HG02623 (cell line): Measurements from ENCODE around the gene EEF1A2.

Source experiments
- ATAC-seq: cut with Tn5 transposase; IDR thresholded peaks from one replicate; pipeline ENCODE4 v1.9.1; 2021; ENCODE audit warnings: moderate library complexity; ENCODE audit not compliant: unreplicated experiment

EEF1A2 gene

DNA sequence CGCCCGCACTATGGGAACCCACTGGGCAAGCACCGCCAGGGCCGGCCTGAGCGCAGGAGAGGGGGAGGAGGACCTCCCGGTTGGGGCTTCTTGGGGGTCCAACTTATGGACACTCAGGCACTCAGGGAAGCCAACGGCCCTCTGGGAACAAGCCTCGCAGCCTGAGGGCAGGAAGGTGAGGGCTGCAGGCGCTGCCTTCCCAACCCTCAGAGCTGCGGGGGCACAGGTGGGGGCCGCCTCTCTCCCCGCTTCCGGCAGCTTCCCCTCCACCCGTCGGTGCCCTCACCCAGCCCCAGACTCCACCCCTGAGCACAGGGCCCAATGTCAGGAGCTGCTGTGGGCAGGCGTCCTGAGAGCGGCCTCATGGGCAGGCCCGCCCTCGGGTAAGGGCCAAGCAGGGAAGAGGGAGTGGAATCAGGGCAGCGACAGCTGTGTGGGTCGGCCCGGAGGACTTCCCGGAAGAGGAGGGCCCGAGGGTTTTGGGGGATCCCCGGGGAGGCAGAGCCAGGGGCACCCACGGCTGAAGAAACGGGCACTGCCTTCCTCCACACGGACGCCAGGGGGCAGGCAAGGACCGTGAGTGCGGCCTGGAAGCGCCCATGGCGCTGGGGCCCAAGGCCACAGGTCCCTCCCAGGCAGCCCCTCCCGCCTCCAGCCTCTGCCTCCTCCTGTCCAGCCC, 38.8 kb upstream of the EEF1A2 start:
- ATAC-seq, result peak; percentile 79

GRCh38 chr20:63536997-63537524, 38.2 kb upstream of the EEF1A2 start, which contains the start of gene PTK6:
TSS of gene PTK6 (minus strand) at chr20:63537376. CDS start at chr20:63537314, 62 bp downstream.
- no peak for ATAC-seq

GRCh38 chr20:63536241-63536977, 37.5 kb upstream of the EEF1A2 start:
- no peak for ATAC-seq

- no peak for ATAC-seq
Observed at GRCh38 chr20:63534831-63535651, 36.2 kb upstream of the EEF1A2 start.

DNA sequence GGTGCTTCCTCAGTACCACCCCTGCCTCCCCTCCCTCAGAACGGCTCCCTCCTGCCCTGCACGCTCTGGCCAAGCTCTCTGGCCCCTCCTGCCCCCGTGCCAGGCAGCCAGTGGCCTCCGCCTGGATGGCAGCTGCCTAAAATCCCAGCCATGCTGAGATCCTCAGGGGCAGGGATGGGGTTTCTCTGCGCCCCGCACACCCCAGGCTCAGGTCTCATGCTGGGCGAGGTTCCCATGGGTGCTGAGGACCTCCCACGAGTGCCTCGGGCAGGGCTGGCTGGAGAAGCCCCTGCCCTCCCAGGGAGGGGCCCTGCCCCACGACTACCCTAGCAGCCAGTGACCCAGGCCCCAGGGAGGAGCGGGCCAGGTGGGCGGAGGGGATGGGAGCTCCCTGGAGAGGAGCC, 35.5 kb upstream of the EEF1A2 start:
- ATAC-seq, result no peak

- no peak for ATAC-seq
Observed at GRCh38 chr20:63533871-63534393, 35.0 kb upstream of the EEF1A2 start.

DNA sequence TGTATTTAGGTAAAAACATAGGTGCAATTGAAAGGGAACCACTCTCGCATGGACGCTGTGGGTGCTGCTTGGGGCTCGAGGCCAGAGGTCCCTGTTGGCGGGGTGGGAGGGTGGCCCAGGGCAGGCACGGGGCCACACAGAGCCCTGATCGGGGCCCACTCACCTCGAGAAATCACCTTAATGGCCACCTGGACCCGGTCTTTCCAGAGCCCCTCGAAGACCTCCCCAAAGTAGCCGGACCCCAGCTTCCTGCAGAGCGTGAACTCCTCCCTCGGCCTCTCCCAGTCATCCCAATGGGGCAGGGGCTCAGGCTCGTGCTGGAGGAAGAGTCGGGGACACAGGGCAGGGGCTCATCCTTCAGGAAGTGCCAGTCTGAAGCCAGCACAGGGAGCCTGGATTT, 34.5 kb upstream of the EEF1A2 start:
- ATAC-seq, result no peak

GRCh38 chr20:63532449-63532971, 33.6 kb upstream of the EEF1A2 start:
- ATAC-seq, result no peak

GRCh38 chr20:63531686-63532448, 33.0 kb upstream of the EEF1A2 start:
- ATAC-seq, result no peak

DNA sequence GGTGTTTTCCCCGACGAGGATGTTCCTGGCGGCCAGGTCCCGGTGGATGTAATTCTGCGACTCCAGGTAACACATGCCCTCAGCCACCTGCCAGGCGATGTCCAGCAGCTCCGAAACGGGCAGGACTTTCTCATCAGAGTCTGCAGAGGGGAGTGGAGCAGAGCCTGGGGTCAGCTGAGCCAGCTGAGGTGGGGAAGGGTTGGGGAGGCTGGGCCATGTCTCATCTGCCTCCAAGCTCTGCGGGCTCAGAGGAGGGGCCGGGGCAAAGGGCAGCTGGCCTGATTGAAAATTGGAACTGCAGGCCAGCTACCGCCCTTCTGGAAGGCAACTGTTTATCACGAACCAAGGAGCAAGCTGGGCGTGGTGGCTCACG, 31.9 kb upstream of the EEF1A2 start:
- ATAC-seq, result no peak

DNA sequence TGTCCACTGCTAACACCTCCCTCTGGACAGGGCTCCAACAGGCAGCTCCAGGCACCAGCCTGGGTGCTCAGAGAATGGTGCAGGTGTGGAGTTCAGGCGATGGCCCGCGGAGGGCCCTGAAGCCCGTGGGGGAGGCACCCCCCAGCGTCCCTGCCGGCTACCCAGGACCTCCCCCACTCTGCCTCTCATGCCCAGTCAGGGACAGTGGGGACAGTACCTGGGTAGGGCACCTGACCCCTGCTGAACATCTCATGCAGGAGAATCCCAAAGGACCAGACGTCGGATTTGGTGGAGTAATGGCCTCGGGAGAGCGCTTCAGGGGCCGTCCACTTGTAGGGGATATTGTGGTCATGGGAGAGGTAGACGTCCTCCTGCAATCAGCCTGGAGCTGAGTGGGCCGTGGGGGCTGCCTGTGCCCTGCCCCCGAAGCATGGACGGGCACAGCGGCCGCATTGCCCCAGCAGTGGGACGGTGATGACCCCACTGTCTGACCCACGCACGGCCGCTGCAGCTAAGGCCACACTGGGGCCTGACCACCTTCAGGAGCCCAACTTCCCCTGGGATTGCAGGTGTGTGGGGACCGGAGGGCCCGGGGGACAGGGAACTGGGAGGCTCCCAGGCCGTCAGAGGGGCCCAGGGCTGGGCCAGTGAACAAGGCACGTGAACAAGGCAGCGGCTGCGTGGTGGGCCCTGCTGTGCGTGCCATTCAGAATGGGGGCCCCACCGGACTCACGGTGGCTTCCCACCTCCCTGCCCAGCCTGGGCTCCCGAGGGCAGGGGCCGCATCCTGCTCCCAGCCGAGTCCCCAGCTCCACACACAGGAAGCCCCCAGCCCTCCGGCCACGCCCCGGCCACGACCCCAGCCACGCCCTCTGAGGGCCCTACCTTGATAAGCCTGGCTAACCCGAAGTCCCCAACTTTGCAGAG, 31.2 kb upstream of the EEF1A2 start:
- ATAC-seq, result no peak

DNA sequence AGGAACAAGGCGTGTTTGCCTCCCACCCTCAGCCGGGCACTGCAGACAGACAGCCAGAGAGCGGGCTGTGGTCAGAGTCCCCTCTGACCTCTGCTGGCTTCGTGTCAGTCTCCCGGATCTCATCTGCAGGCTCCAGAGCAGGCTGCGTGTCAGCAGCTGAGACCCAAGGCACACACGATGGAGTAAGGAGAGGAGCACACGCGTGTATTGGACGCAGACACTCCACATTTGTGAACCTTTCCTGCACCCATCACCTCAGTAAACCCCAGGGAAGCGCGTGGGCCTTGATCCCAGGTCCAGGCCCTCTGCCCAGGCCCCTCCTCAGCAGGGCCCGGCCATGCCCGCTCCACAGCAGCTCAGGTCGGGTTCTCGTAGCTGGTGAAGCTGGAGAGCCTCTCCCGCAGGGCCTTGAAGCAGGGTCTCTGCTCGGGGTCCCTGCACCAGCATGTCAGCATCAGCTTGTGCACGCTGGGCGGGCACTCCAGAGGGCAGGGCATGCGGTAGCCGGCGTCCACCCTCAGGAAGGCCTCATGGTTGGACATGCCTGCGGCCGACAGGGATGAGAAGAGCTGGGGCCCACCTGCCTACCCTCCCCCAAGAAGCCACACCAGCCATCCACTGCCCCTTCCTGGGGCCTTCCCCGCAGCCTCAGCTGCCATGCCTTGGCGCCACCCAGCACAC, 30.4 kb upstream of the EEF1A2 start:
- no peak for ATAC-seq

DNA sequence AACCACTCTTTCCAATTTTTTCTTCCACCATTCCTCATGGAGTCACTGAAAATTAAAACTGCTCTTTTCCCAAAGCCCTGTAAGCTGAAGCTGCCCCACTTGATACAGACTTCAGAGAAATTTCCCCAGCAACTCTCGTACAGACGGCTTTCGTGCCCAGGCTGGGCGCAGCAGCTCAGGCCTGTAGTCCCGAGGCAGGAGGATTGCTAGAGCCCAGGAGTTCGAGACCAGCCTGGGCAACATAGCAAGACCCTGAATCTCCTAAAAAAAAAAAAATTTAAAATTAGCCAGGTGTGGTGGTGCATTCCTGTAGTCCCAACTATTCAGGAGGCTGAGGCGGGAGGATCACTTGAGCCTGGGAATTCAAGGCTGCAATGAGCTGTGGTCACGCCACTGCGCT, 28.3 kb upstream of the EEF1A2 start:
- no peak for ATAC-seq

DNA sequence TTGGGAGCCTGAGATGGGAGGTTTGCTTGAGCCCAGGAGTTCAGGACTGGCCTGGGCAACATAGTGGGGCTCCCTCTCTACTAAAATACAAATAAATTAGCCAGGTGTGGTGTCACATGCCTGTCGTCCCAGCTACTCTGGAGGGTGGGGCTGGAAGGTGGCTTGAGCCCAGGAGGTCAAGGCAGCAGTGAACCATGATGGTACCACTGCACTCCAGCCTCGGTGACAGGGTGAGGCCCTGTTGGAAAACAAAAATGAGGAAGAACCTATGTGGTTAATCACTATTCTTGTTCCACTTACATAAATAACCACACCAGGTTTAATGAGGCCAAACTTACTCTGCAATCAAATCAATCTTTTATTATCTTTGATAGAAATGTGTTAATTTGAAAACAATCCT, 27.1 kb upstream of the EEF1A2 start:
- no peak for ATAC-seq

DNA sequence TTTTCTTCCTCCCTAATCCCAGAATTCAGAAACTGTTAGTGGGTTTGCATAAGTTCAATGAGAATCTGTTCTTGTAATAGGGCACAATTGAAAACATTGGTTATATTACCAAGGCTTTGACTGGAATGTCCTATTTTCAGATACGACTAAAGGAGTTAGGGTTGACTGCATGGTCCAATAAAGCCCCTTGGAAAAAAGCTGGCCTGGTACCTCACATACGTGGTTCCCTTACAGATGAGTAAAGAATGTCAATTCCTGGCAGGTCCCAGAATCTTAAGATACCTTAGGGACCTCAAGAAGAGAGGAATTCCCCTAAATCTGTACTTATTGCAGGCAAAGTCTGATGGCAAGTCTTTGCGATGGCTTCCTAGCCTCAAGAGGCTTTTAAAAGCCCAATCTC, 26.3 kb upstream of the EEF1A2 start:
- ATAC-seq, result no peak

GRCh38 chr20:63522981-63523611, 24.2 kb upstream of the EEF1A2 start:
- no peak for ATAC-seq

DNA sequence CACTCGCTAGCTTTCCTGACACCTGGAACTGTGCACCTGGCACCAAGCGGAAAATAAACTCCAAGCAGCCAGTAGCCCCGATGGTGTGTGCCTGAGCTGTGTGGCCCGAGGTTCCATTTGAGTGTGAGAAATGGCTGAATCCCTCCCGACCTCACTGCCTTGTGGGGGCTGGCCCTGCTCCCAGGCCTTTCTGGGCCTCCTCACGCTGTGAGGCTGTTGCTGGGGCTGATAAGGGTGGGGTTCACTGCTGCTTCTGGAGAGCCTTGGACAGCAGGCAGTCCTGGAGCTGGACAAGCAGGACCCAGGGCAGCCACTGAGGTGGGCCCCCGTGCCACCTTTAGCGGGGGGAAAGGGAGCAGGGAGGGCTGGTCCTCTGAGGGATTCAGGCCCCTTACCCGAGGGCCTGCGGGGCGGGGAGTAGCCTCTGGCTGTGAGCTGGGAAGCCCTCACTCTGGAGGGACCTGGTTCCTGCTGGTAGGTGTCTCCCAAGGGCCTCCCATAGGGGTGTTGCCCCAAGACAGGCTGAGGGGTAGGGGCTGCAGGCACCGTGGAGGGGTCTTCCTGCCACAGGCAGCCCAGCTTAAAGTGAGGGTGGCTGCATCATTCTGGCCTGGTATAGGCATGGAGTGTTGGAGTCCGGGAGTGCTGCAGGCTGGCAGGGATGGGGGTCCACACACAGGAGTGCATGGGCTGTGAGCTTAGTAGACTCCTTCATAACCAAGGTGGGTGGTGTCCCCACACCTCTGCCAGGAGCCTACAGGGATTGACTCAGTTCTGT, 23.4 kb upstream of the EEF1A2 start:
- ATAC-seq, result no peak
